Activated T-helper 1 cell treated with anti-CD3 and anti-CD28 coated beads, Interleukin-12 subunit alpha, Interleukin-12 subunit beta, Interleukin-2, Interleukin-4 antibody, amounts not matched to agents 30 ng/mL and 10 ng/mL and 1 ng/mL, durations not matched to agents 14 hours and 24 hours and 36 hours (primary cell): ENCODE measurements around the gene GJA4. TPM values are rescaled to one million over a fixed set of nuclear protein-coding genes. Genes with fewer than 3 reads are reported as not detected.

Experiments
- DNase-seq: peaks from one replicate; pipeline ENCODE4 v3.0.0; 2021; ENCODE audit warnings: low spot score
- H3K27ac Mint-ChIP-seq: one replicate; pipeline ENCODE4 v1.8.0; 2021; ENCODE audit warnings: mild to moderate bottlenecking, mixed read lengths
- H3K27me3 Mint-ChIP-seq: one replicate; pipeline ENCODE4 v1.8.0; 2022; ENCODE audit warnings: mild to moderate bottlenecking, moderate library complexity, mixed read lengths; ENCODE audit not compliant: insufficient read depth
- H3K36me3 Mint-ChIP-seq: one replicate; pipeline ENCODE4 v1.8.0; 2021; ENCODE audit warnings: low read depth, mixed read lengths
- H3K4me1 Mint-ChIP-seq: one replicate; pipeline ENCODE4 v1.8.0; 2021; ENCODE audit warnings: low read depth, mixed read lengths
- H3K4me3 Mint-ChIP-seq: one replicate; pipeline ENCODE4 v1.8.0; 2021; ENCODE audit warnings: mild to moderate bottlenecking, moderate library complexity, mixed read lengths
- H3K9me3 Mint-ChIP-seq: one replicate; pipeline ENCODE4 v1.8.0; 2021; ENCODE audit warnings: mixed read lengths
- intact Hi-C: fragments of 100-400 bp; cut with micrococcal nuclease; formaldehyde crosslinking; loops from one replicate; pipeline ENCODE4 v1.15.1; 2024
- total RNA-seq: library from RNA; stranded (reverse); gene quantifications from 2 replicates; pipeline ENCODE4 v1.2.3, GENCODE V29; 2022

Gene GJA4
- total RNA-seq, 1 donor from 2014 or later, result not detected

DNA sequence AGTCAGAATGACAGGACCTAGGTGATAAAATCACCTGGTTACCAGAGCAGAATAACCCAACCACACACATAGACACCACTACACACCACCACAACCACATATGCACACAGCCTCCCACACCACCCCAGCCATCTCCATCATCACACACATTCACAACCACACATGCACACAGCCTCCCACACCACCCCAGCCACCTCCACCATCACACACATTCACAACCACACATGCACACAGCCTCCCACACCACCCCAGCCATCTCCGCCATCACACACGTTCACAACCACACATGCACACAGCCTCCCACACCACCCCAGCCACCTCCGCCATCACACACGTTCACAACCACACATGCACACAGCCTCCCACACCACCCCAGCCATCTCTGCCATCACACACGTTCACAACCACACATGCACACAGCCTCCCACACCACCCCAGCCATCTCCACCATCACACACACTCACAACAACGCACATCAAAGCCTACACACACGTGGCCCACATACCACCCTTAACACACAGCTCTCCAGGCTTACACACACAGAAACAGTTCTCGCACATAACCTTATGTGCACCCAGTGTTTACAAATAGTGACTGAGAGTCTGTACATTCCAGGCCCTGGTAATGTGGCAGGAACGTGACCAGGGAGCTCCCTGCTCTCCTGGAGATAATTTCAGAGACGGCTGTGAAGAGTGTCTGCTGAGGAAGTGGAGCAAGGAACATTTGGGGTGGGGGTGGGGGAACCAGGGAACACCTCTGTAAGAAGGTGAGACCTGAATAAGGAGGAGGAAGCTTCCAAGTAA is 15.1 kb upstream of the GJA4 start:
- Mint-ChIP-seq H3K9me3 (no peaks in the 10 kb centered on the region), H3K4me3 (no peak overlapping the region)

DNA sequence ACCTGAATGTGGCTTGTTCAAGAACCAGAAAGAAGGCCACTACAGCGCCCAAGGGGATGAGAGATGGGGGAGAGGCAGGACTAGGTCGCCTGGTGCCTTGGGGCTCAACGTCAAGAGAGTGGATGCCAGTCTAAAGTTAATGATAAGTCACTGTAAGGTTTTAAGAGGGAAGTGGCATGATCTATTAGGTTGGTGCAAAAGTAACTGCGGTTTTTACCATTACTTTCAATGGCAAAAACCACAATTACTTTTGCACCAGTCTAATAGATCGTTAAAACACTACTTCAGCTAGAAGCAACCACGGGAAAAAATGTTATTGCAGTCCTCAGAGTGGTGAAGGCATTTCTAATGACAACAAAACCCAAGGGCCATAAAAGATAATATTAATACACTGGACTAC is 14.4 kb upstream of the GJA4 start:
- intact Hi-C loops, result no loop called here
- Mint-ChIP-seq H3K27ac (no peak overlapping the region), H3K4me3 (no peak overlapping the region), H3K9me3 (no peaks in the 10 kb centered on the region), H3K27me3 (peaks cover 45% of the 10 kb centered on the region), H3K36me3 (no peaks in the 10 kb centered on the region), H3K4me1 (no peaks in the 10 kb centered on the region)
- no peak for DNase-seq

More for the DNA sequence above, 15.1 kb upstream of the GJA4 start:
- Mint-ChIP-seq H3K36me3 (no peaks in the 10 kb centered on the region), H3K4me1 (no peaks in the 10 kb centered on the region), H3K27me3 (peaks cover 39% of the 10 kb centered on the region), H3K27ac (no peak overlapping the region)
- intact Hi-C loops, result no loop called here
- DNase-seq, result no peak

DNA sequence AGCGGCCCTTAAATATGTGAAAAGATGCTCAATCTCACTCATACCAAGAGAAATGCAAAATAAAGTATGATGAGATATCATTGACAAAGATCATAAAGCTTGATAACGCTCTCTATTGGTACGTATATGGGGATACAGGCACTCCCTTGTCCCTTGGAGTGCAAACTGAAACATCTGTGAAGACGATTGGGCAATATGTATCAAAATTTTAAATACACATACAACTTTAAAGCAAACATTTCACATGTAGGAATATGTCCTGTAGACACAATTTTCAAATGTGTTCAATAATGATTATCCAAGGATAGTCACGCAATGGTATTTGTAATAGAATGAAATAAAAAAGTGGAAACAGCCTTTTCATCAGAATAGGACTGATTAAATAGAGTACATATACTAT is 13.8 kb upstream of the GJA4 start:
- Mint-ChIP-seq H3K36me3 (no peaks in the 10 kb centered on the region), H3K4me3 (no peak overlapping the region), H3K4me1 (no peaks in the 10 kb centered on the region), H3K27ac (no peak overlapping the region), H3K9me3 (no peaks in the 10 kb centered on the region), H3K27me3 (peaks cover 49% of the 10 kb centered on the region)
- intact Hi-C loops, result no loop called here
- DNase-seq, result no peak

DNA sequence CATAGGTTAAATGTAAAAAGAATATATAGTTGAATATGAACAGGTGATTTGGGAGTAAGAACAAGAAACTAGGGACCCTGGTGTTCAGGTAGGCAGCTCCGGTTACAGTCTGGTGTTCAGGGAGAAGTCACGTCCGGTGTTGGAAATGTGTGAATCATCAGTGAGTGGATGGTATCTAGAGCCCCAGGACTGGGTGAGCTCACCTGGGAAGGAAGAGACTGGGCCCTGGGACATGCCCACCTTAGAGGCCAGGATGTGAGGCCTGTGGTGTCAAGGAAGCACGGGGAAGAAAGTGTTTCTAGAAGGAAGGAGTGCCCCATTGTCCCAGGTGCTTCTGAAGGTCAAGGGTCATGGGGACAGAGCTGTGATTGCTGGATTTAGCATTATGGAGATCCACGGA is 13.3 kb upstream of the GJA4 start:
- Mint-ChIP-seq H3K36me3 (no peaks in the 10 kb centered on the region), H3K9me3 (no peaks in the 10 kb centered on the region), H3K4me1 (no peaks in the 10 kb centered on the region), H3K27ac (no peak overlapping the region), H3K4me3 (no peak overlapping the region), H3K27me3 (peaks cover 53% of the 10 kb centered on the region)
- DNase-seq, result no peak
- intact Hi-C loops, result no loop called here

DNA sequence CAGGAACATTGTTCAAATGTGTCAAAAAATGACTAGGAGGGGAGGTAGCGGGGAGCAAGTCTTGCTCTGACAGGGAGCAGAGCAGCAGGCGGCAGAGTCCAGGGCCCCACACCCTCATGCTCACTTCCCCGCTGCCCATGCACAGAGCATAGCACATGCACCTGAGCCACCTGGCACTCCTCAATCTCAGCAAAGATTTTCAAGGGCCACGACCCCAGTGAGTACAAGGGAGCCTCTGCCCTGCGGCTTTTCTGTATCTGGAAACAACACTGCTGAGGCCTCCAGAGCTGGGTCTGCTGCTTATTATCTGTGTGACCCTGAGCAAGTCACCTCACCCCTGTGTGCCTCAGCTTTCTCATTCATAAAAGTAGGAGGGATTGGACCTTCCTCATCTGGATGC is 12.8 kb upstream of the GJA4 start:
- no peaks in the 10 kb centered on the region for H3K4me1 Mint-ChIP-seq

DNA sequence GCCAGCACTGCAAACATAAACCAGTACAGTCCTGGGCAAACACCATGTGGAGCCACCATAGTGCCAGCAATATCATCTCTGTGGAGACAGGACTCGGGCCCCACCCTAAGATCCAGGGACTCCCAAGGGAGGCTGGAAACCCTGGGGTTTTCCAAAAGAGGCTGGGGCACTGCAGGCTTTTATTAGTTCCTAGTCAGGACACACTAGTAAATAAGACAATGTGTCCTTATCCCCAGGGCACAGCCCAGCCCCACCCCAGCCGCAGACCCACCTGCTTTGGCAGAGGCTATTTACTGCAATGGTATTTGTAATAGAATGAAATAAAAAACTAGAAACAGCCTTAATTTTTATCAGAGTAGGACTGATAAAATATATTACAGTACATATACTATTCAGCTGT is 12.3 kb upstream of the GJA4 start:
- peaks cover 53% of the 10 kb centered on the region for H3K27me3 Mint-ChIP-seq
- no peak overlapping the region for H3K27ac Mint-ChIP-seq
- H3K36me3 Mint-ChIP-seq, result no peaks in the 10 kb centered on the region
- no peaks in the 10 kb centered on the region for H3K9me3 Mint-ChIP-seq
- no peak for DNase-seq
- no peaks in the 10 kb centered on the region for H3K4me1 Mint-ChIP-seq
- intact Hi-C loops, result no loop called here
- no peak overlapping the region for H3K4me3 Mint-ChIP-seq

More for the DNA sequence above, 12.8 kb upstream of the GJA4 start:
- H3K36me3 Mint-ChIP-seq, result no peaks in the 10 kb centered on the region
- H3K27me3 Mint-ChIP-seq, result peaks cover 53% of the 10 kb centered on the region
- no peaks in the 10 kb centered on the region for H3K9me3 Mint-ChIP-seq
- DNase-seq, result no peak
- H3K4me3 Mint-ChIP-seq, result no peak overlapping the region
- no peak overlapping the region for H3K27ac Mint-ChIP-seq
- intact Hi-C loops, result no loop called here

DNA sequence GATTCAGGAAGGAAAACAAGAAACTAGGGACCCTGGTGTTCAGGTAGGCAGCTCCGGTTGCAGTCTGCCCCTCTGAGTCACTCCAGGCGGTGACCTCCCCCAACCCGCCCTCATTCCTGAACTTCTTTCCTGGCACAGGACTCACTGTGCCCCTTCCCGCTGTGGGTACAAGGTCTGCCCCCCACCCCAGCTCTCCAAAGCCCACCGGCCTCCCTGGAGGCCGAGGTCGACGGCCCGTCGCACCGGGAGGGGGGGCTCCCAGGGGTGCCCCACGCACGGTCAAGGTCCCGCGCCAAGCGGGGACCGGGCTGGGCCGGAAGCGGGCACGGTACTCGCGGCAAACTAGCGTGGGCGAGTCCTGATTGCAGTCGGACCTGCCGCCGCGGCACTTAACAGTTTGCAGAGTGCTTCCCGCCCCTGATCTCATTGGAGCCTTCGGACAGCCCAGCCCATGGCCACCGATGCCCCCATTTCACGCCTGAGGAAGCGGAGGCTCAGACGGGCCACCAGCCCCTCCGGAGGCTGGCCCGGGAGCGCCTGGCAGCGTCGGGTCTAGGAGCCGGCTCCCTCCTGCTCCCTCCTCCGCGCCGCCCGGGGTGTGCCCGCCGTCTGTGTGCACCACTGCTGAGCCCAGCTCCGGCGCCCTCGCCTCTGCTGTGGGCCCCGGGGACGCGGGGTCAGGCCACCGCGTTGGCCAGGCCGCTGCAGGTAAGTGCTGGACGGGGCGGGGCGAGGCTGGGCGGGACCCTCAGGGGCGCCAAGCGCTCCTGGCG is 11.5 kb upstream of the GJA4 start, which contains the start of gene GJB3:
GJB3 (plus strand) TSS at position 144 of the 773 bp plus-strand sequence. CDS start 3,549 bp downstream, outside the sequence.
- H3K9me3 Mint-ChIP-seq, result no peaks in the 10 kb centered on the region
- intact Hi-C loops, result no loop called here
- H3K27me3 Mint-ChIP-seq, result peaks cover 53% of the 10 kb centered on the region
- no peak for DNase-seq
- H3K4me3 Mint-ChIP-seq, result no peak within 1 kb of the TSS
- peaks cover under 1% of the 10 kb centered on the region for H3K4me1 Mint-ChIP-seq
- no peaks in the 10 kb centered on the region for H3K36me3 Mint-ChIP-seq
- no peak within 1 kb of the TSS for H3K27ac Mint-ChIP-seq

DNA sequence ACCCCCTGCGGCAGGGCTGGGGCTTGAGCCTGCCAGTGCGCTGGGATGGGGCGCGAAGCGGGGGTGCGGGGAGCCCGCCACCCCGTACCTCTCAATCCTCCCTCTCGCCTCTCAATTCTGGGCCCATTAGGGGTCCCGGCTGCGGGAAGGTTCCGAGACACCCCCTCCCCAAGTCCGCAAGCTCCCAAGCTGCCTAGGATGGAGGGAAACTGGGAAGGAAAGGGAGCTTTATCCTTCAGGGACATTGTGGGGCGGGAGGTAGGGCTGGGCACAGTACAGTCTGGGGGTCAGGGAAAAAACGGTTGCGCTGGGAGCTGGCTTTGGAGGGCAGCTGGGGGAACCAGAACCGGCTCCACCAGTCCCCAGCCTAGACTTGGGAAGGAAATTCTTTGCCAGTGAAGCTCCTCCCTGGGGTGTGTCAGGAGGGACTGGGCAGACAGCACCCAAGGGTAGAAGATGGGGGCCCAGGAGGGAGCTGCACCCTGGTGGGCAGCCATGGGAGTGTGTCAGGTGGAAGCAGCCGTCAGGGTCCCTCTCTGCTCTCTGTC is 10.9 kb upstream of the GJA4 start:
- intact Hi-C loops, result no loop called here
- H3K27ac Mint-ChIP-seq, result no peak overlapping the region
- no peak overlapping the region for H3K4me3 Mint-ChIP-seq
- DNase-seq, result no peak
- no peaks in the 10 kb centered on the region for H3K9me3 Mint-ChIP-seq
- H3K27me3 Mint-ChIP-seq, result peaks cover 53% of the 10 kb centered on the region
- no peaks in the 10 kb centered on the region for H3K36me3 Mint-ChIP-seq
- peaks cover 7% of the 10 kb centered on the region for H3K4me1 Mint-ChIP-seq

DNA sequence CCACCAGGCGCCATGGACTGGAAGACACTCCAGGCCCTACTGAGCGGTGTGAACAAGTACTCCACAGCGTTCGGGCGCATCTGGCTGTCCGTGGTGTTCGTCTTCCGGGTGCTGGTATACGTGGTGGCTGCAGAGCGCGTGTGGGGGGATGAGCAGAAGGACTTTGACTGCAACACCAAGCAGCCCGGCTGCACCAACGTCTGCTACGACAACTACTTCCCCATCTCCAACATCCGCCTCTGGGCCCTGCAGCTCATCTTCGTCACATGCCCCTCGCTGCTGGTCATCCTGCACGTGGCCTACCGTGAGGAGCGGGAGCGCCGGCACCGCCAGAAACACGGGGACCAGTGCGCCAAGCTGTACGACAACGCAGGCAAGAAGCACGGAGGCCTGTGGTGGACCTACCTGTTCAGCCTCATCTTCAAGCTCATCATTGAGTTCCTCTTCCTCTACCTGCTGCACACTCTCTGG is 8.0 kb upstream of the GJA4 start:
- intact Hi-C loops, result loop anchor here (5.0 kb wide), 1 partner anchor 408 kb away; the partner anchor contains the start of gene SFPQ
- H3K27ac Mint-ChIP-seq, result no peak overlapping the region
- DNase-seq, result no peak
- no peaks in the 10 kb centered on the region for H3K36me3 Mint-ChIP-seq
- no peak overlapping the region for H3K4me3 Mint-ChIP-seq
- no peaks in the 10 kb centered on the region for H3K9me3 Mint-ChIP-seq
- peaks cover 38% of the 10 kb centered on the region for H3K27me3 Mint-ChIP-seq
- H3K4me1 Mint-ChIP-seq, result peaks cover 12% of the 10 kb centered on the region

DNA sequence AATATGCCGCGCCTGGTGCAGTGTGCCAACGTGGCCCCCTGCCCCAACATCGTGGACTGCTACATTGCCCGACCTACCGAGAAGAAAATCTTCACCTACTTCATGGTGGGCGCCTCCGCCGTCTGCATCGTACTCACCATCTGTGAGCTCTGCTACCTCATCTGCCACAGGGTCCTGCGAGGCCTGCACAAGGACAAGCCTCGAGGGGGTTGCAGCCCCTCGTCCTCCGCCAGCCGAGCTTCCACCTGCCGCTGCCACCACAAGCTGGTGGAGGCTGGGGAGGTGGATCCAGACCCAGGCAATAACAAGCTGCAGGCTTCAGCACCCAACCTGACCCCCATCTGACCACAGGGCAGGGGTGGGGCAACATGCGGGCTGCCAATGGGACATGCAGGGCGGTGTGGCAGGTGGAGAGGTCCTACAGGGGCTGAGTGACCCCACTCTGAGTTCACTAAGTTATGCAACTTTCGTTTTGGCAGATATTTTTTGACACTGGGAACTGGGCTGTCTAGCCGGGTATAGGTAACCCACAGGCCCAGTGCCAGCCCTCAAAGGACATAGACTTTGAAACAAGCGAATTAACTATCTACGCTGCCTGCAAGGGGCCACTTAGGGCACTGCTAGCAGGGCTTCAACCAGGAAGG is 7.4 kb upstream of the GJA4 start:
- Mint-ChIP-seq H3K4me1 (peaks cover 18% of the 10 kb centered on the region), H3K4me3 (no peak overlapping the region), H3K36me3 (no peaks in the 10 kb centered on the region), H3K9me3 (no peaks in the 10 kb centered on the region), H3K27me3 (peaks cover 32% of the 10 kb centered on the region), H3K27ac (no peak overlapping the region)
- no peak for DNase-seq
- intact Hi-C loops, result loop anchor here (5.0 kb wide), 1 partner anchor 407 kb away; the partner anchor contains the start of gene SFPQ

DNA sequence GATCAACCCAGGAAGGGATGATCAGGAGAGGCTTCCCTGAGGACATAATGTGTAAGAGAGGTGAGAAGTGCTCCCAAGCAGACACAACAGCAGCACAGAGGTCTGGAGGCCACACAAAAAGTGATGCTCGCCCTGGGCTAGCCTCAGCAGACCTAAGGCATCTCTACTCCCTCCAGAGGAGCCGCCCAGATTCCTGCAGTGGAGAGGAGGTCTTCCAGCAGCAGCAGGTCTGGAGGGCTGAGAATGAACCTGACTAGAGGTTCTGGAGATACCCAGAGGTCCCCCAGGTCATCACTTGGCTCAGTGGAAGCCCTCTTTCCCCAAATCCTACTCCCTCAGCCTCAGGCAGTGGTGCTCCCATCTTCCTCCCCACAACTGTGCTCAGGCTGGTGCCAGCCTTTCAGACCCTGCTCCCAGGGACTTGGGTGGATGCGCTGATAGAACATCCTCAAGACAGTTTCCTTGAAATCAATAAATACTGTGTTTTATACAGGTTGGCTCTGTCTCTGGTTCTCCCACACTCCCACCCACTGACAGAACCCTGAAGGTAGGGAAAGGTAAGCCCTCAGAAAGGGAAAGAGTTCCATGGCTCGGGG is 6.8 kb upstream of the GJA4 start:
- intact Hi-C loops, result loop anchor here (1.0 to 5.0 kb wide), 4 partner anchors 66 to 406 kb away; partner anchors contain the start of genes SFPQ and TMEM35B
- H3K27me3 Mint-ChIP-seq, result peaks cover 26% of the 10 kb centered on the region
- no peak overlapping the region for H3K4me3 Mint-ChIP-seq
- DNase-seq, result no peak
- peaks cover 22% of the 10 kb centered on the region for H3K4me1 Mint-ChIP-seq
- no peaks in the 10 kb centered on the region for H3K9me3 Mint-ChIP-seq
- no peak overlapping the region for H3K27ac Mint-ChIP-seq
- H3K36me3 Mint-ChIP-seq, result no peaks in the 10 kb centered on the region
